PC-3 (cell line): Measurements from ENCODE around the gene LAT. TPM values are rescaled to one million over a fixed set of nuclear protein-coding genes. Genes with fewer than 3 reads are reported as not detected.

Experiments
- ATAC-seq: fragments of 200-7000 bp; cut with Tn5 transposase; 2 replicates; pipeline ENCODE4 v1.9.1; 2020; ENCODE audit warnings: mild to moderate bottlenecking, moderate library complexity
- BruUV-seq: library from RNA; stranded (reverse); fragments of 400-500 nt; replicated peaks from 2 replicates; lab custom pipeline; 2021; lab: Mats Ljungman, UMichigan
- CTCF ChIA-PET: fragments of 300-600 bp; sonication (Branson Sonifier 250); formaldehyde crosslinking; loops from one replicate; lab custom pipeline; 2022; ENCODE audit warnings: antibody characterized with exemption; lab: Charles Lee
- POLR2A ChIA-PET: fragments of 300-600 bp; sonication (Branson Sonifier 250); formaldehyde crosslinking; loops from one replicate; lab custom pipeline; 2022; ENCODE audit warnings: antibody characterized with exemption; ENCODE audit not compliant: unreplicated experiment; lab: Charles Lee
- DNase-seq: peaks from one replicate; pipeline ENCODE4 v3.0.0-alpha.2; 2015
- H2AFZ ChIP-seq: fragments of 300-600 bp; sonication (generic); 2 replicates; pipeline ENCODE4 v1.6.0; 2016; ENCODE audit warnings: antibody characterized with exemption, low read length
- H3F3A ChIP-seq: fragments of 300-600 bp; sonication (generic); one replicate; pipeline ENCODE4 v1.6.0; 2017; ENCODE audit warnings: antibody characterized with exemption, low read length, control low read depth, mild to moderate bottlenecking; ENCODE audit not compliant: unreplicated experiment
- H3K27ac ChIP-seq: fragments of 300-600 bp; sonication (generic); 2 replicates; pipeline ENCODE4 v1.5.1; 2016; ENCODE audit warnings: mild to moderate bottlenecking, low read length
- H3K27me3 ChIP-seq: fragments of 300-600 bp; sonication (generic); 2 replicates; pipeline ENCODE4 v1.6.1; 2016; ENCODE audit warnings: low read length, mixed read lengths
- H3K36me3 ChIP-seq: fragments of 300-600 bp; sonication (generic); 2 replicates; pipeline ENCODE4 v1.6.1; 2016; ENCODE audit warnings: low read depth, mixed run types, low read length, mixed read lengths
- H3K4me1 ChIP-seq: fragments of 300-600 bp; sonication (generic); 2 replicates; pipeline ENCODE4 v1.5.1; 2016; ENCODE audit warnings: low read length; ENCODE audit not compliant: insufficient read depth
- H3K4me2 ChIP-seq: fragments of 300-600 bp; sonication (generic); 2 replicates; pipeline ENCODE4 v1.6.0; 2016; ENCODE audit warnings: low read length
- H3K4me3 ChIP-seq: fragments of 300-600 bp; sonication (generic); 2 replicates; pipeline ENCODE4 v1.5.1; 2016; ENCODE audit warnings: mild to moderate bottlenecking, low read length, mixed read lengths
- H3K79me2 ChIP-seq: fragments of 300-600 bp; sonication (generic); 2 replicates; pipeline ENCODE4 v1.6.1; 2017; ENCODE audit warnings: low read length, mixed read lengths
- H3K9ac ChIP-seq: fragments of 300-600 bp; sonication (generic); 2 replicates; pipeline ENCODE4 v1.6.0; 2016; ENCODE audit warnings: mild to moderate bottlenecking, low read length
- H3K9me2 ChIP-seq: fragments of 300-600 bp; sonication (generic); replicated peaks from 2 replicates; pipeline ENCODE4 v1.6.1; 2016; ENCODE audit warnings: mixed run types, low read length, mixed read lengths
- H3K9me3 ChIP-seq: fragments of 300-600 bp; sonication (generic); 2 replicates; pipeline ENCODE4 v1.6.1; 2016; ENCODE audit warnings: low read length, mixed read lengths
- H4K20me1 ChIP-seq: fragments of 300-600 bp; sonication (generic); 2 replicates; pipeline ENCODE4 v1.6.1; 2016; ENCODE audit warnings: low read length, mixed read lengths
- EZH2 ChIP-seq: fragments of 300-600 bp; sonication (generic); IDR thresholded peaks from one replicate; pipeline ENCODE4 v1.6.1; 2017; ENCODE audit warnings: antibody characterized with exemption, mild to moderate bottlenecking, low read length; ENCODE audit not compliant: unreplicated experiment
- EZH2phosphoT487 ChIP-seq: fragments of 300-600 bp; sonication (generic); IDR thresholded peaks from 2 replicates; pipeline ENCODE4 v1.6.1; 2018; ENCODE audit warnings: mild to moderate bottlenecking, antibody characterized with exemption, low read length, borderline replicate concordance
- intact Hi-C: fragments of 100-400 bp; cut with micrococcal nuclease; formaldehyde crosslinking; loops from 2 replicates; pipeline ENCODE4 v1.9.0; 2023
- total RNA-seq: library from RNA; depleted of rRNA; stranded (reverse); fragments of >200 nt; gene quantifications from 2 replicates; pipeline ENCODE4 v1.2.3, GENCODE V29; 2014
- TF ChIP-seq, protein P1 (sequence below): fragments of 300-600 bp; sonication (generic); conservative IDR thresholded peaks from 2 replicates; pipeline ENCODE4 v1.5.1; 2017; ENCODE audit warnings: antibody characterized with exemption, low read depth, mild to moderate bottlenecking, low read length

Gene LAT
- total RNA-seq, 1 experiment from 2014 or later = 1.0 TPM

DNA sequence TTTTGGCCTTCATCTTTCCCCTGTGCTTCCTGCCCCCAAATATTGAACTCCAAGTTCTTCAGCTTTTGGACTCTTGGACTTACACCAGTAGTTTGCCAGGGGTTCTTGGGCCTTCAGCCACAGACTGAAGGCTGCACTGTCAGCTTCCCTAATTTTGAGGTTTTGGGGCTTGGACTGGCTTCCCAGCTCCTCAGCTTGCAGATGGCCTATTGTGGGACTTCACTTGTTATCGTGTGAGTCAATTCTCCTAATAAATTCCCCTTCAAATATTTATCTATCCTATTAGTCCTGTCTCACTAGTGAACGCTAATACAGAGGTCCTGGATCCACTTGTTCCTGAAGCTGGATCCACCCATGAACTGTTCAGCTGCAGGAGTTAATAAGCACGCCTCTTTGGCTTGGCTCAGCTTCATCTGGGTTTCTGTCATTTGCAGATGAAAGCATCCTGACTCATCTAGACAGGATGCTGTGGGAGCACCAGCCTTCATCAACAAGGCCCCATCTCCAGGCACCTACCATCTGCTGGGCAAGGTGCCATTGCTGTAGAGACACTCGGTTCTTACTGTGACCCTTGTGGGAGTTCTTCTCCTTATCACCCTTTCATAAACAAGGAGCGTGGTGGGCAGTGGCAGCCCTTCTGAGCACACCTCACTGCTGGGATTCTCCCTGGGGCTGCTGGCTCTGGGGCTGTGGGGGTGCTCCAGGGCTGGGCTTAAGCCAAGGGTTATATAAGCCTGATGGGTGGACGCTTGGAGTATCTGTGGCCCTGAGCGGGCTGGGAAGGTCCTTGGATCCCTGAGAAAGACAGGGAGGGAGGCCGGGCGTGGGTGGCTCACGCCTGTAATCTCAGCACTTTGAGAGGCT lies 23.1 kb downstream of the LAT start:
- no peaks in the 10 kb centered on the region for H3K9me2 ChIP-seq
- ATAC-seq = peak; percentile 60; the same call in 1 of the 2 replicates
- H3K27me3 ChIP-seq = no peaks in the 10 kb centered on the region
- H3K9ac ChIP-seq = no peak overlapping the region
- no TSS peak for BruUV-seq
- H3F3A ChIP-seq = no peaks in the 10 kb centered on the region
- CTCF ChIA-PET = no interaction called here
- TF ChIP-seq EZH2phosphoT487 = no peak
- TF ChIP-seq, protein P1, sequence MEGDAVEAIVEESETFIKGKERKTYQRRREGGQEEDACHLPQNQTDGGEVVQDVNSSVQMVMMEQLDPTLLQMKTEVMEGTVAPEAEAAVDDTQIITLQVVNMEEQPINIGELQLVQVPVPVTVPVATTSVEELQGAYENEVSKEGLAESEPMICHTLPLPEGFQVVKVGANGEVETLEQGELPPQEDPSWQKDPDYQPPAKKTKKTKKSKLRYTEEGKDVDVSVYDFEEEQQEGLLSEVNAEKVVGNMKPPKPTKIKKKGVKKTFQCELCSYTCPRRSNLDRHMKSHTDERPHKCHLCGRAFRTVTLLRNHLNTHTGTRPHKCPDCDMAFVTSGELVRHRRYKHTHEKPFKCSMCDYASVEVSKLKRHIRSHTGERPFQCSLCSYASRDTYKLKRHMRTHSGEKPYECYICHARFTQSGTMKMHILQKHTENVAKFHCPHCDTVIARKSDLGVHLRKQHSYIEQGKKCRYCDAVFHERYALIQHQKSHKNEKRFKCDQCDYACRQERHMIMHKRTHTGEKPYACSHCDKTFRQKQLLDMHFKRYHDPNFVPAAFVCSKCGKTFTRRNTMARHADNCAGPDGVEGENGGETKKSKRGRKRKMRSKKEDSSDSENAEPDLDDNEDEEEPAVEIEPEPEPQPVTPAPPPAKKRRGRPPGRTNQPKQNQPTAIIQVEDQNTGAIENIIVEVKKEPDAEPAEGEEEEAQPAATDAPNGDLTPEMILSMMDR = no peak
- no peak for TF ChIP-seq EZH2
- H3K4me2 ChIP-seq = no peak overlapping the region
- H3K36me3 ChIP-seq = no peaks in the 10 kb centered on the region
- POLR2A ChIA-PET = no interaction called here
- peak; percentile 50 for DNase-seq
- no peaks in the 10 kb centered on the region for H3K79me2 ChIP-seq
- intact Hi-C loops = no loop called here
- no peaks in the 10 kb centered on the region for H4K20me1 ChIP-seq
- no peaks in the 10 kb centered on the region for H3K4me1 ChIP-seq
- no peaks in the 10 kb centered on the region for H3K9me3 ChIP-seq
- no peak overlapping the region for H3K27ac ChIP-seq
- H2AFZ ChIP-seq = no peak overlapping the region
- H3K4me3 ChIP-seq = no peak overlapping the region

DNA sequence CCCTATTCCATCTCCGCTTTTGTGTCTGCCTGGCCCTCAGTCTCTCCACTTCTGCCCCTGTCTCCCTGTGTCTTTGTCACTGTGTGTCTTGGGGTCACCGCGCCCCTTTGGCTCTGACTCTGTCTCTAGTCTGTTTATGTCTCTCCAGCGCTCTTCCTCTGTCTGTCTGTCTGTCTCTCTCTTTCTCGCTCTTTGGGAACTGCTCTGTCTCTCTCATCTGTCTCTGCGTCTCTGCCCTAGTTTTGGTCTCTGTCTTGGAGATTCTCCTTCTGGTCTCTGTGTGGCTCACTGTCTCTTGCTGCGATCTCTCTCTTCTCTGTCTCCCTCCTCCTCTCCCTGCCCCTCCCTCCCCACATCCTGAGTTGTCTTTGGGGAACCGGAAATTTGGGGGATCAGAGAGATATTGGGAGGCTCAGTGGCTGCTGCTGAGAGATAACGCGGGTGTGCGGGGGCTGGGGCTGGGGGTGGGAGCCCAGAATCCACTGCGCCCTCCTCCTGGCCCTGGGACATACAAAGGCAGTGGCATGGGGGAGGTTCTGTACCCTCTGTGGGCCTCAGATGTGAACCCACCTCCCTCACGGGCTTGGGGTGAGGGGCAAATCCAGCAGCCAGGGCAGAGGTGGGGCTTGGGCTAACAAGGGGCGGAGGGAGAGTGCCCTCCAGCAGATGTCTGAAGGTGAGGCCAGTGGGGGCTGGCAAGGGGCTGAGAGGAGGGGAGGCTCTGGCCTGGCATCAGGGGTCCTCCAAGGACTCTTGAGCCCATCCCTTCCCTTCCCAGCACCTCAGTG lies 24.4 kb downstream of the LAT start:
- no peaks in the 10 kb centered on the region for H3K27me3 ChIP-seq
- POLR2A ChIA-PET = no interaction called here
- no TSS peak for BruUV-seq
- no peak overlapping the region for H3K27ac ChIP-seq
- intact Hi-C loops = no loop called here
- ATAC-seq (no peak), DNase-seq (no peak)
- H3K4me3 ChIP-seq = no peak overlapping the region
- H4K20me1 ChIP-seq = no peaks in the 10 kb centered on the region
- H3K9ac ChIP-seq = no peak overlapping the region
- no peak for TF ChIP-seq EZH2phosphoT487
- TF ChIP-seq EZH2 = no peak
- H3F3A ChIP-seq = no peaks in the 10 kb centered on the region
- no peaks in the 10 kb centered on the region for H3K4me1 ChIP-seq
- H3K79me2 ChIP-seq = no peaks in the 10 kb centered on the region
- CTCF ChIA-PET = no interaction called here
- H3K4me2 ChIP-seq = no peak overlapping the region
- no peaks in the 10 kb centered on the region for H3K36me3 ChIP-seq
- H3K9me2 ChIP-seq = no peaks in the 10 kb centered on the region
- no peaks in the 10 kb centered on the region for H3K9me3 ChIP-seq
- H2AFZ ChIP-seq = no peak overlapping the region

DNA sequence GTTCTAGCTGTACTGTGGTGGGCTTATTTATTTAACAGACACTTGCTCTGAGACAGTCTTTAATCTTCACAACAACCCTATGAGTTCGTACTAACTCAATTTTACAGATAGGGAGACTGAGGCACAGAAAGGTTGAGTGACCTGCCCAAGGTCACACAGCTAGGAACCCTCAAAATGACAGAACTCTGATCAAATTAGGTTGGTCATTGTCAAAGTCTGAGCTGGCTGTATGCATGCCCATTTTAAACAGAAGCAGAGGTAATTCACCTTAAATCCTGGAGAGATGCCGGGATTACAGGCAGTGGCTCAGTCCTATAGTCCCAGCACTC lies 24.9 kb downstream of the LAT start:
- H3K36me3 ChIP-seq = no peaks in the 10 kb centered on the region
- intact Hi-C loops = no loop called here
- DNase-seq = no peak

More for the DNA sequence above, 24.9 kb downstream of the LAT start:
- Histone ChIP-seq H4K20me1 (no peaks in the 10 kb centered on the region), H3K4me1 (no peaks in the 10 kb centered on the region), H3K79me2 (no peaks in the 10 kb centered on the region), H3K4me2 (no peak overlapping the region), H3K9me2 (no peaks in the 10 kb centered on the region), H3K9me3 (no peaks in the 10 kb centered on the region), H3K4me3 (no peak overlapping the region), H3K27me3 (no peaks in the 10 kb centered on the region), H3K27ac (no peak overlapping the region), H2AFZ (no peak overlapping the region), H3K9ac (no peak overlapping the region), H3F3A (no peaks in the 10 kb centered on the region)
- ChIA-PET POLR2A (no interaction called here), CTCF (no interaction called here)
- ATAC-seq = no peak
- BruUV-seq = no TSS peak
- no peak for TF ChIP-seq EZH2phosphoT487
- TF ChIP-seq, protein P1 = no peak
- TF ChIP-seq EZH2 = no peak
